ENCODE data around the gene PSTPIP2. TPM values are rescaled to one million over a fixed set of nuclear protein-coding genes. Genes with fewer than 3 reads are reported as not detected.

Gene PSTPIP2
- total RNA-seq, 1 donor from 2014 or later: 9.1 TPM

GRCh38 chr18:46084431-46084830 is 12.4 kb upstream of the PSTPIP2 start:
- Mint-ChIP-seq H3K4me1 (ENCODE audit: low read depth, unreplicated experiment) (no peaks in the 10 kb centered on the region), H3K9me3 (ENCODE audit: unreplicated experiment) (peaks cover 6% of the 10 kb centered on the region), H3K27ac (ENCODE audit: unreplicated experiment) (no peak overlapping the region), H3K4me3 (ENCODE audit: unreplicated experiment) (no peak overlapping the region), H3K36me3 (ENCODE audit: low read depth, unreplicated experiment) (peaks cover 30% of the 10 kb centered on the region), H3K27me3 (ENCODE audit: low read depth, unreplicated experiment) (no peaks in the 10 kb centered on the region)
- Histone ChIP-seq H3K36me3 (ENCODE audit: insufficient read depth, low read length) (peaks cover 77% of the 10 kb centered on the region), H3K27ac (ENCODE audit: low read depth, low read length) (no peak overlapping the region), H3K4me2 (ENCODE audit: low read length) (no peak overlapping the region), H3K9me3 (ENCODE audit: insufficient read depth, low read depth, low read length) (peaks cover 1% of the 10 kb centered on the region), H3K9ac (ENCODE audit: low read length) (no peak overlapping the region), H2AFZ (ENCODE audit: low read depth, low read length) (no peak overlapping the region), H3K27me3 (ENCODE audit: insufficient read depth, low read length) (no peaks in the 10 kb centered on the region), H4K20me1 (ENCODE audit: insufficient read depth, low read length) (peaks cover 28% of the 10 kb centered on the region), H3K4me1 (ENCODE audit: insufficient read depth, low read length) (no peaks in the 10 kb centered on the region), H3K4me3 (ENCODE audit: insufficient read depth, low read depth, low read length) (no peak overlapping the region), H3K79me2 (ENCODE audit: insufficient read depth, low read length) (peaks cover 18% of the 10 kb centered on the region)
- FAIRE-seq: no peak
- TF ChIP-seq EZH2 (IDR thresholded peaks at IDR 0.05; ENCODE audit: insufficient read depth, low read length) (no peak), CTCF (IDR thresholded peaks at IDR 0.05; ENCODE audit: insufficient read depth, low read depth, low read length) (no peak)
- no peak for DNase-seq (ENCODE audit: low read depth)

GRCh38 chr18:46080156-46080555 is 8.1 kb upstream of the PSTPIP2 start:
- FAIRE-seq: no peak

More at GRCh38 chr18:46080156-46080555, 8.1 kb upstream of the PSTPIP2 start:
- H3K27ac ChIP-seq (ENCODE audit: low read depth, low read length): no peak overlapping the region
- no peaks in the 10 kb centered on the region for H3K27me3 ChIP-seq (ENCODE audit: insufficient read depth, low read length)
- no peak for DNase-seq (ENCODE audit: low read depth)
- Mint-ChIP-seq H3K36me3 (ENCODE audit: low read depth, unreplicated experiment) (peaks cover 9% of the 10 kb centered on the region), H3K9me3 (ENCODE audit: unreplicated experiment) (no peaks in the 10 kb centered on the region), H3K27ac (ENCODE audit: unreplicated experiment) (no peak overlapping the region), H3K4me1 (ENCODE audit: low read depth, unreplicated experiment) (no peaks in the 10 kb centered on the region), H3K4me3 (ENCODE audit: unreplicated experiment) (no peak overlapping the region), H3K27me3 (ENCODE audit: low read depth, unreplicated experiment) (no peaks in the 10 kb centered on the region)
- no peak overlapping the region for H3K4me3 ChIP-seq (ENCODE audit: insufficient read depth, low read depth, low read length)
- no peaks in the 10 kb centered on the region for H3K79me2 ChIP-seq (ENCODE audit: insufficient read depth, low read length)
- H3K4me1 ChIP-seq (ENCODE audit: insufficient read depth, low read length): peaks cover 3% of the 10 kb centered on the region
- no peak overlapping the region for H3K4me2 ChIP-seq (ENCODE audit: low read length)
- no peaks in the 10 kb centered on the region for H3K9me3 ChIP-seq (ENCODE audit: insufficient read depth, low read depth, low read length)
- peaks cover 8% of the 10 kb centered on the region for H4K20me1 ChIP-seq (ENCODE audit: insufficient read depth, low read length)
- H3K36me3 ChIP-seq (ENCODE audit: insufficient read depth, low read length): peaks cover 45% of the 10 kb centered on the region
- TF ChIP-seq EZH2 (IDR thresholded peaks at IDR 0.05; ENCODE audit: insufficient read depth, low read length): no peak
- TF ChIP-seq CTCF (IDR thresholded peaks at IDR 0.05; ENCODE audit: insufficient read depth, low read depth, low read length): no peak
- H2AFZ ChIP-seq (ENCODE audit: low read depth, low read length): no peak overlapping the region
- no peak overlapping the region for H3K9ac ChIP-seq (ENCODE audit: low read length)

Measured in astrocyte (in vitro differentiated cells and primary cell).